ENCODE data around the gene LYRM2.

The LYRM2 gene

DNA sequence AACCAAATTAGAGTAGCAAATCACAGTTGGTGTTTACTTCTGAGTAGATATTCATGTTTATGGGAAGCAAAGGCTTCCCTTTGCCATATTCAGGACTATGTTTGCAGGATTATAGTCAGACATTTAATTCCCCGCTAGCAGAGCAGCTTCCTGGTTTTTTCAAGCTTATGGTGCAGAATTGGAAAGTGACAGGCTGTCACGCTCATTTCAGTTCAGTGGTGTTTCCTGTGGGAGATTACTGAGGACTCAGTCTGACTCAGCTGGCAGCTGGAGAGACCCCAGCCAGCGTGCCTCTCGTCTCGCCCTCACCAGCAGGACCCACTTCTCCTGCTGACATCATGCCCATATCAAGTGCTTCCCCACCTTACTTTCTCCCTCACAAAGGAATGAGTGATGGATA, 85.1 kb downstream of the LYRM2 start:
- DNase-seq: no peak

DNA sequence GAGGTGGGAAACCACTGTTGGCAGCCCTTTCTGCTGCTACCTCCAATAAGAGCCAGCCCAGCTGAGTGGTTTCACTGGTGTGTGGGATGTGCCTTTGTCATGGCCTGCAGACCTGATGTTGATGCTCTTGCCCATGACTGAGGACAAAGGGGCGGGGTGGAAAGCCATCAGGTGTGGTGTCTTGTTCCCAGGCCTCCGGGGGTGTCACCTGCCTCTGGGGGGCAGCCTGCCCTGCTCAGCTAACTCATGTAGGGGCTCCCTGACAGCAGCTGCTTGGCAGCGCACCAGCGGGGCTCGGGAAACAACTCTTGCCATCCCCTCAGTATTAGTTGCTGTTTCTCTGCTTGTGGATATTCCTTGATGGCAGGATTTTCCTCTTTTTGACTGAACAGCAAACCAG, 91.3 kb downstream of the LYRM2 start:
- DNase-seq: no peak

GRCh38 chr6:89542866-89543265, 95.7 kb downstream of the LYRM2 start:
- DNase-seq: no peak

DNA sequence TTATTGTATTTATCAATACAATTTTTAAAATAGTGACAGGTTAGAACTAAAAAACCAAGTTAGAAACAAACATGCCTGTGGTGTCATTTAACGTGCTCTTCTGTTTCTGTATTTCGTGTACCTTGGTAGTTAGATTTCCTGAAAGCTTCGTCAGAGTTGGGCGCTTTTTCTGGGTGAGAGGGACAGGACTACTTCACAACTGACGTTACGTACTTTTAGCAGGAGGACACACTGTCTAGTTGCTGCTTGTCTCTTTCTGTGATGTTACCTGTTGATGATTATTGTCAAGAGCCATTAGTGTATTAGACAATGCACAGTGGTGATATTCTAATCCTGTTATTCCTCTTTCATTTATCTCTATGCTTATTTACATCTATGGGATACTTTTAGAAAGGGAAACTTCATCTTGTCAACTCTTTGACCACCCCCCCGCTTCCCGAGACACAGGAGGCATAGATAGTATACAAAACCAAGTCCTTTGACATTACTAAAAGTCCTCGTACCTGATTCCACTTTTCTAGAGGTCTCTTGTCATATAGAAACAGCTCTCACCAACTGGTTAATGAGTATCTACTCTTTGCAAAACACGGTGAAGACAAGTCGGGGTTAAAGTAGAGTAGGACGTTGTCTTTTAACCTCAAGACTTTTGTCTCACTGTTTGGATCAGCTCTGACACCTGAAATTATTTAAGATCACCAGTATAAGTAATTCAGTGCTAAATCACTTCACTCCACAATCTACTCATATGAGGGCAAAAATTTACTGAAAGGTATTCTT, 96.3 kb downstream of the LYRM2 start:
- no peak for DNase-seq

DNA sequence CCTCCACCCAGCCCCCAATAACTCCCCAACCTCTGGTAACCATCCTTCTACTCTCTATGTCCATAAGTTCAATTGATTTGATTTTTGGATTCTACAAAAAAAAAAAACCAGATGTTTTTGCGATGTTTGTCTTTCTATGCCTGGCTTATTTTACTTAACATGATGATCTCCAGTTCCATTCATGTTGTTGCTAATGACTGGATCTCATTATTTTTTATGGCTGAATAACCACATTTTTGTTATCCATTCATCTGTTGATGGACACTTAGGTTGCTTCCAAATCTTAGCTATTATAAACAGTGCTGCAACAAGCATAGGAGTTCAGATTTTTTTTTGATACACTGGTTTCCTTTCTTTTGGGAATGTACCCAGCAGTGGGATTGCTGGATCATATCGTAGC, 98.8 kb downstream of the LYRM2 start:
- no peak for DNase-seq

- no peak for DNase-seq
These were observed 102.3 kb downstream of the LYRM2 start for GRCh38 chr6:89536231-89536630.

- DNase-seq: no peak
These were observed 107.6 kb downstream of the LYRM2 start for GRCh38 chr6:89530982-89531381.

GRCh38 chr6:89528866-89529265, 109.7 kb downstream of the LYRM2 start:
- DNase-seq: no peak

DNA sequence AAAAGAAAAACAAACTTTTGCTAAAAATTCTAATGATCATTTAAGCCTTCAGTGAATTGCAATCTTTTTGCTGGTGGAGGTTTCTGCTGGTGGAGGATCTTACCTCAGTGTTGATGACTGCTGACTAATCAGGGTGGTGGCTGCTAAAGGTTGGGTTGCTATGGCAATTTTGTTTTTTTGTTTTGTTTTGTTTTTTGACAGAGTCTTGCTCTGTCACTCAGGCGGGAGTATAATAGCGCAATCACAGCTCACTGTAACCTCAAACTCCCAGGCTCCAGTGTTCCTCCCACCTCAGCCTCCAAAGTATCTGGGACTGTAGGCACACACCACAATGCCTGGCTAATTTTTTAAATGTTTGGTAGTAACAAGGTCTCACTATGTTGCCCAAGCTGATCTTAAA, 110.9 kb downstream of the LYRM2 start:
- no peak for DNase-seq

DNA sequence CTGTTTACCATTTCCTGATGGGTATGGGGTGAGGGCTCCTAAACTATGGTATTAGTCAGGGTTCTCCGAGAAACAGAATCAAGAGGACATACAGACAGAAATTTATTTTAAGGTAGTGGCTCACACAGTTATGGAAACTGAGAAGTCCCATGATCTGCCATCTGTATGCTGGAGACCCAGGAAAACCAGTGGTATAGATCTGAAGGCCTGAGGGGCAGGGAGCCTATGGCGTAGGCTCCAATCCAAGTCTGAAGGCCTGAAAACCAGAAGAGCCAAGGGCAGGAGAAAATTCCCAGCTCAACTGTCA, 112.0 kb downstream of the LYRM2 start:
- DNase-seq: no peak

GRCh38 chr6:89525786-89526562, 112.6 kb downstream of the LYRM2 start:
- no peak for DNase-seq

- DNase-seq: no peak
These were observed 115.8 kb downstream of the LYRM2 start for GRCh38 chr6:89522778-89523177.

DNA sequence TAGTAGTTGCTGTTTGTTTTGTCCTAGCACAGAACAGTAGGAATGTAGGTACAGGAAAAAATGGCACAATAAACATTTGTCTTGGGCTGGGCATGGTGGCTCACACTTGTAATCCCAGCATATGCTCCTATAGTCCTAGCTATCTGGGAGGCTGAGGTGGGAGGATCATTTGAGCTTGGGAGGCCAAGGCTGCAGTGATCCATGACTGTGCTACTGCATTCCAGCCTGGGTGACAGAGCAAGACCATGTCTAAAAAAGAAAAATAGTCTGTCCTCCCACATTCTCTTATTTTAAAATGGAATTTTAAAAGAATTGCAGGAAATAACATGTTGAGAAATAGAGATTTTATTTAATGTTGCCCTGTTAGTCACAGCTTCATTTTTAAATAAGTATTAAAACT, 117.8 kb downstream of the LYRM2 start:
- DNase-seq: no peak

DNA sequence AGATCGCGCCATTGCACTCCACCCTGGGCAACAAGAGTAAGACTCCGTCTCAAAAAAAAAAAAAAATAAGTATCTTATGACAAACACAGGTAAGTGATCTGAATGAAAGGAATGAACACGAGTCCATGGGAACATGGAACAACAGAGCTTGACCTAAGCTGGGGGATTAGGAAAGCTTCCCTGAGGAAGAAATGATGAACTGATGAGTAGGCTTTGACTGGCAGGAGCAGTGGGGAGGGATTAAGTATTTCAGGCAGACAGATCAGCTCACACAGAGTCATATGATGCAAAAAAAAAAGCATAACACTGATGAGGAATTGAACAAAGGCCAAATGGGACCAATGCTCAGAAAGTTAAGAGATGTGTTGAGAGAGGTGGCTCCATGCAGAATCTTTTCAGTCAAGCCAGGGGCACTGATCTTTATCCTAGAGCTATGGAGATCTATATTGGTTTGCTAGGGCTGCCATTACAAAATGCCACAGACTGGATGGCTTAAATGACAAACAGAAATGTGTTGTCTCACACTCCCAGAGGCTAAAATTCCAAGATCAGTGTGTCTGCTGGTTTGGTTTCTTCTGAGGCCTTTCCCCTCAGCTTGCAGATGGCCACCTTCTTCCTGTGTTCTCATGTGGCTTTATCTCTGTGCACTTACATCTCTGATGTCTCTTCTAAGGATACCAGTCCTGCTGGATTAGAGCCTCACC, 120.0 kb downstream of the LYRM2 start:
- DNase-seq: no peak
